GM21515 (cell line): ENCODE measurements around the gene NEIL1.
"Not testable (repeated sequence)": the region's sequence is repeated elsewhere in the genome, so short reads cannot be mapped to it uniquely, and the experiment has no call there.

ENCODE experiments used
- ATAC-seq: cut with Tn5 transposase; IDR thresholded peaks from one replicate; pipeline ENCODE4 v1.9.1; 2021; ENCODE audit not compliant: unreplicated experiment

Gene NEIL1

GRCh38 chr15:75346796-75347221 lies at the start of gene NEIL1:
Gene NEIL1, plus strand, starts transcription at chr15:75347039. Its CDS starts 1,867 bp downstream, at chr15:75348906.
- no peak for ATAC-seq

GRCh38 chr15:75298541-75299310 lies 48.1 kb upstream of the NEIL1 start:
- not testable (repeated sequence) for ATAC-seq

- ATAC-seq: not testable (repeated sequence)
Observed at GRCh38 chr15:75299311-75299688, 47.5 kb upstream of the NEIL1 start.

GRCh38 chr15:75300026-75300425 lies 46.8 kb upstream of the NEIL1 start:
- not testable (repeated sequence) for ATAC-seq

- no peak for ATAC-seq
Observed at GRCh38 chr15:75302318-75302717, 44.5 kb upstream of the NEIL1 start.

- not testable (repeated sequence) for ATAC-seq
Observed at GRCh38 chr15:75302753-75303152, 44.1 kb upstream of the NEIL1 start.

GRCh38 chr15:75306188-75306587 lies 40.7 kb upstream of the NEIL1 start:
- ATAC-seq: no peak

- no peak for ATAC-seq
Observed at GRCh38 chr15:75307778-75308390, 39.0 kb upstream of the NEIL1 start.

- ATAC-seq: no peak
Observed at GRCh38 chr15:75309711-75310110, 37.1 kb upstream of the NEIL1 start.

GRCh38 chr15:75312548-75312947 lies 34.3 kb upstream of the NEIL1 start:
- not testable (repeated sequence) for ATAC-seq

- ATAC-seq: no peak
Observed at GRCh38 chr15:75313116-75313845, 33.6 kb upstream of the NEIL1 start.

- ATAC-seq: no peak
Observed at GRCh38 chr15:75314552-75315290, 32.1 kb upstream of the NEIL1 start.

- ATAC-seq: not testable (repeated sequence)
Observed at GRCh38 chr15:75319231-75319897, 27.5 kb upstream of the NEIL1 start.

- ATAC-seq: no peak
Observed at GRCh38 chr15:75321711-75322110, 25.1 kb upstream of the NEIL1 start.

- no peak for ATAC-seq
Observed at GRCh38 chr15:75325922-75326321, 20.9 kb upstream of the NEIL1 start.

GRCh38 chr15:75327005-75327404 lies 19.8 kb upstream of the NEIL1 start:
- no peak for ATAC-seq

GRCh38 chr15:75327491-75327890 lies 19.3 kb upstream of the NEIL1 start:
- no peak for ATAC-seq

- ATAC-seq: no peak
Observed at GRCh38 chr15:75328493-75329314, 18.1 kb upstream of the NEIL1 start.

GRCh38 chr15:75329571-75329970 lies 17.3 kb upstream of the NEIL1 start:
- ATAC-seq: no peak

- ATAC-seq: not testable (repeated sequence)
Observed at GRCh38 chr15:75332093-75332492, 14.7 kb upstream of the NEIL1 start.
